GM21723 (cell line): ENCODE results near the gene OTOP3.
A peak's percentile ranks its signal among the peaks of the same experiment; 100 is the strongest.

Experiments used
- ATAC-seq: cut with Tn5 transposase; IDR thresholded peaks from one replicate; pipeline ENCODE4 v1.9.1; 2021; ENCODE audit warnings: mild to moderate bottlenecking, moderate library complexity; ENCODE audit not compliant: unreplicated experiment

Gene OTOP3

DNA sequence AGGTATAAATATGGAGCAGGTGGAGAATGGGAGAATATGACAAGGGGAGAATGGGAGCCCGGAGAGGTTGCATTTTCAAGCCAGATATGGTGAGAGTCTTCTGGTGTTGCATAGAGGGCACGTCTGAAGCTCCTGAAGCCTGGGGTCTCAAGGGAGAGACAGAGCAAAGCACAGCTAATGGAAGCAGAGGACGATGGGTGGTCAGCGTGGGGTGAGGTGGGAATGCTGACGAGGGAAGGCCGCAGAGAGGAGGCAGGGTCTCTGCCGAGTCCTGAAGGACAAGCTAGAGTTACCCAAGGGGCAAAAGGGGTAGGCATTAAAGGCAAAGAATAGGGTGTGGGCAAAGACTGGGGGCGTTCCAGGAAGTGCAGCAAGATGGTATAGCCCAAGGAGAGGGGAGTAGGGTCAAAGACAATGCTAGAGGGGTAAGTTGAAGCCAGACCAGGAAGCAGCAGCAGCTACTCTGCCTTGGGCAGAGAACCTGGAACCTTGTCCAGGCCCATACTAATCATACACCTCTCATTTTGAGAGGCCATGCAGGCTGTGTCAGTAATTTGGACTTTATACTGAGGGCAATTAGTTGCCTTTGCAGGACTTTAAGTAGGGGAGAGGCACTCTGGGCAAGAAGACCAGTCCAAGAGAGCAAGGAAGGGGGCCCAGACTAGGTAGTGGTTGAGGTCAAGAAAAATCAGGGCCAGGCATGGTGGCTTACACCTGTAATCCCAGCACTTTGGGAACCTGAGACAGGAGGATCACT is 2.7 kb downstream of the OTOP3 start:
- ATAC-seq: no peak

DNA sequence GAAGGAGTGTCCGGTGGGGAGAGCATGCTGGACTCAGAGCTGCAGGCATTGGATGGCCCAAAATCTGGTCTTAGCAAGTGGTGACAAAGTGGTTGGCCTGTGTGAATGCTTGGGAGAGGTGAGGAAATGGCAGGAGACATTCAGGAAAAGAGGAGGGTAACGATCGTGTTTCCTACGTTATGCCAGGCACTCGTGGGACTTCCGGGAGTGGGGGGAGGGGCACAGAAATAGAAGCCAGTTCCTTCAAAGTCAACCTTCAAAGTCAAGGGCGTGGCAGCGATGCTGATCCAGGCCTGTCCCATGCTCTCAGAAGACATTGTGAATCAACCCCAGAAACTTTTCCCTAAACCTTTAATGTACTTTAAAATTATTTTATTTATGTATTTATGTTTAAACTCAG is 3.8 kb downstream of the OTOP3 start:
- no peak for ATAC-seq

DNA sequence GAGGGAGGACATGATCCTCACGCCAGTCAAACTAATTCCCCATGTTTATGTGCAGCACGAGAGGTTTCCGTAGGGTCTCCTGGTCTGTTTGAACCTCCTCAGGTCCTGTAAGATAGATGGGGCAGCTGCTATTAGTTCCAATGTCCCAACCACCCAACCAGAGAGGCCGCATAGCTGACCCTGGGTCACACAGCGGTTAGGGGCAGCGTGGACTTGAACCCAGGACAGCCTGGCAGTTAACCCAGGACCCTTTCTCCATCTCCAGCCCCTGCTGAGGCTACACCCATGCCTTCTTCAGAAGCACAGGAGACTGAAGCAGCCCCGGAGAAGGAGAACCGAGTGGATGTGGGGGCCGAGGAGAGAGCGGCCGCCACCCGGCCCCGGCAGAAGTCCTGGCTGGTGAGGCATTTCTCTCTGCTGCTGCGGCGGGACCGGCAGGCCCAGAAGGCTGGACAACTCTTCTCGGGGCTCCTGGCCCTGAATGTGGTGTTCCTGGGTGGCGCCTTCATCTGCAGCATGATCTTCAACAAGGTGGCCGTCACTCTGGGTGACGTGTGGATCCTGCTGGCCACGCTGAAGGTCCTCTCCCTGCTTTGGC is 5.5 kb downstream of the OTOP3 start:
- no peak for ATAC-seq

DNA sequence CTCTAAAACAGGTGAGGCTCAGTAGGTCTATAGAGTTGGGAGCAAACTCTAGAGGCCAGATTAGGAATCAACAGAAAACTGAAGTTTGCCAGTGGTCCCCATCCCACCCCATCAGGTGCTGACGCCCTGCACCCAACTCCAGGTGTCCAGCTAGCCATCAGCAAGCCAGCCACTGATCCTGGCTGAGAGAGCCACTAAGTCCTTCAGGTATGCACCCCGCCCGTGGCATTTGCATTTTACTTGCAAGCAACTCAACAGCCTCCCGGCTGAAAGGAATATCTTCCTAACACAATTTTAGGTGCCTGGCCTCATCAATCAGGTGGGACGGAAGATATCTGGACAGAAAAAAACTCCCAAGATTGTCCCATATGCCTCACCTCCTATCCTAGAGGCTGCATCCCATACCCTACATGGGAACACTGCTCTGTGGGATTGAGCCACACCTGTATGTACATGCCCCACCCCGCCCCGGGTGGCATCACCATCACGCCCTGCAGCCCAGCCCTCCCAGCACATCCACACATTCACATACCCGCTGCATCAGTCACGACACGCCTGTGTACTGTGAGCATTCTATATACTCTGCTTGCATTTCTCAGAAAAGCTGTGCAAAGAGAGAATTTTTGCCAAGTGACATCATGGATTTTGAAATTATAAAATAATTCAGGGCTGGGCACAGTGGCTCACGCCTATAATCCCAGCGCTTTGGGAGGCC is 8.3 kb downstream of the OTOP3 start:
- no peak for ATAC-seq

DNA sequence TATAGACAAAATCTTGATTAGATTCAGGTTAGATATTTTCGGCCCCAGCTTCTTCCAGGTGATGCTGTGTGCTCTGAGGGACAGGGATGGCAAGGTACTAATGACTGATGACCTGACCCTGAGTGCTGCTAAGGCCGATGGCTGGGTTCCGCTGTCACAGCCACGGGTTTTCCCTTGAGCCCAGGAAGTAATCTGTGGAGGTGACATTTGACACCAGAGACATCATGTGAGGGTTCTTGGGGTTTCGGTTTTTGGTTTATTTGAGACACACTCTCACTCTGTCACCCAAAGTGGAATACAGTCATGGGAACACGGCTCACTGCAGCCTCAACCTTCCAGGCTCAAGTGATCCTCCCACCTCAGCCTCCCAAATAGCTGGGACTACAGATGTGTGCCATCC is 9.8 kb downstream of the OTOP3 start:
- ATAC-seq: peak; percentile 69

DNA sequence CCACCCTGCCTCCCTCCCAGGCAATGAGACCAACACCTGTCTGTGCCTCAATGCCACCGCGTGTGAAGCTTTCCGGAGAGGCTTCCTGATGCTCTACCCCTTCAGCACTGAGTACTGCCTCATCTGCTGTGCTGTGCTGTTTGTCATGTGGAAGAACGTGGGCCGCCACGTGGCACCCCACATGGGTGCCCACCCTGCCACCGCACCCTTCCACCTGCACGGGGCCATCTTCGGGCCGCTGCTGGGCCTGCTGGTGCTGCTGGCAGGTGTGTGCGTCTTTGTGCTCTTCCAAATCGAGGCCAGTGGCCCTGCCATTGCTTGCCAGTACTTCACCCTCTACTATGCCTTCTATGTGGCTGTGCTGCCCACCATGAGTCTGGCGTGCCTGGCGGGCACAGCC is 10.9 kb downstream of the OTOP3 start:
- ATAC-seq: no peak

DNA sequence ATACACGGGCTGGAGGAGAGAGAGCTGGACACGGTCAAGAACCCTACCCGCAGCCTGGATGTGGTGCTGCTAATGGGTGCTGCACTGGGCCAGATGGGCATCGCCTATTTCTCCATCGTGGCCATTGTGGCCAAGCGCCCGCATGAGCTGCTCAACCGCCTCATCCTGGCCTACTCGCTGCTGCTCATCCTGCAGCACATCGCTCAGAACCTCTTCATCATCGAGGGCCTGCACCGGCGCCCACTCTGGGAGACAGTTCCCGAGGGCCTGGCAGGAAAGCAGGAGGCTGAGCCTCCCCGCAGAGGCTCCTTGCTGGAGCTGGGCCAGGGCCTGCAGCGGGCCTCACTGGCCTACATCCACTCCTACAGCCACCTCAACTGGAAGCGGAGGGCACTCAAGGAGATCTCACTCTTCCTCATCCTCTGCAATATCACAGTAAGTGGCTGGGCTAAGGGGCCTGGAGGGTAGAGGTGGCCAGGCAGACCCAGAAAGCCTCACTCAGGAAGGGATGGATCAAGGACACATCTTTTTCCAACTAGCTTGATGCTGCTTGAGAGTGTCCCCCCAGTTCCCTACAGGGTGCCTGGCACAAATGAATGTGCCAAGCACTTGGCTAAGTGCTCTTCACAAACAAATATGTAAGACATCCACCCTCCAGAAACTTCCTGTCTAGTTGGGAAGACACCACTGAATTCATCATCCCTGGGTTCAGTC is 11.5 kb downstream of the OTOP3 start:
- no peak for ATAC-seq

DNA sequence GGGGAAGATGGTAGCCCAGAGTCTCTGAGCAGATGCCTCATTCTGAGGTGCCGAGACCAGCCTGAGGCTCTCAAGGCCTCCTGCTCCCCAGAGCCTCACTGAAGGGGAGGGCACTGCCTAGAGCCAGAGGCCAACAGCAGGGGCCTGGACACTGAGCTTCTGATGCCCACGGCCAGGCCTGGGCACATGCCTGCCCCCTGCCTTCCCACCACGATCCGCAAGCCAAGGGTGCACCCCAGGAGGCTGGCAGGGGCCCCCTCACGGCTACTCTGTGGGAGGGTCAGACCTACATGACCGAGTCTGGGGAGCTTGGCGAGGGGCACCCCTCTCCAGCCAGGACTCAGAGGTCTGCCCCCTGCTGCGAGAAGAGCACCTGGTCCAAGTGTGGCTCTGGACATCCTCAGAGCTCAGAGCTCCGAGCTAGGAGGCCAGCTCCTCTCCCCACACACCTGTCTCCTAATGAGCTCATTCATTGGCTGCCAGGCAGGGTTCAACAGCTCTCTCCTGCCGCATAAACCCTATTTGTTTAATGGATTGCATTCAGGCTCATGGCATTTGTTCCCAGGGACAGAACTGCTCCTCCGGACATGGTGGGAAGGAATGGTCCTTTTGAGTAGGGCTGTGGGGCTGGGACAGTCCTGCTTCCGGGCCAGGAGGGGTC is 13.9 kb downstream of the OTOP3 start:
- no peak for ATAC-seq

DNA sequence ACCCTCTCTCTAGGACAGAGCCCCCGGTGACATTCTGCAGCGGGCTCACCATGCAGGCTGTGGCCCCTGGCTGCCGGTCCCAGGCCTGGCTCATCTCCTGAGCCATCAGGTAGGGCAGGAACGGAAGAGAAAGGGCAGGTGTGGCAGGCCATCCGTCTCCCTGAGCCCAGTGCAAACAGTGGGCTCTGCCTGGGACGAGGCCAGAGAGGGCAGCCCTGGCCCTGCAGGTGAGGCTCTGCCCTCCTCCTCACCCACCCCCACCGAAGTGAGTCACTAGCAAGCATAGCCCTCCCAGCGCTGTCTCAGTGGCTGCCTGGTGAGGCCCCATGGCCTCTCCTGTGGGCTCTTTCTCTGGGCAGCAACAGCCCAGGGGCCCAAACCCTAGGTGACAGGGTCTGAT is 14.5 kb downstream of the OTOP3 start:
- no peak for ATAC-seq

DNA sequence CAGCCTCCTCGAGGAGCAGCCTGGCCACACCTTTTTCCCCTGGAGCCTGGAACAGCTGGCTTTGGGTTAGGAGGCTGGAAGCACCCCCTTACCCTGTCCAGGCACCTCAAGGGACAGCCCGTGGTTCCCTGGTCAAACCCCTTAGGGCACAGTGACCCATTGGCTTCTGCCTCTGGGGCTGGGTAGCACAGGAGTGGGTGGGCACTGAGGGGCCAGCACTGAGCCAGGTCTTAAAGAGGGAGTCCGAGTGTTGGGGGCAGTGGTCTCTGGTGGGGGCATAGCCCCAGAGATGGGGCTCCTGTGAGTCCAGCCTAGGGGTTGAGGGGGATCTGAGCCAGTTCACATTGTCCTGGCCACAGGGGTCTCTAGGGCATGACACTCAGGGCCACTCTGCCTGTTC is 15.4 kb downstream of the OTOP3 start:
- no peak for ATAC-seq

DNA sequence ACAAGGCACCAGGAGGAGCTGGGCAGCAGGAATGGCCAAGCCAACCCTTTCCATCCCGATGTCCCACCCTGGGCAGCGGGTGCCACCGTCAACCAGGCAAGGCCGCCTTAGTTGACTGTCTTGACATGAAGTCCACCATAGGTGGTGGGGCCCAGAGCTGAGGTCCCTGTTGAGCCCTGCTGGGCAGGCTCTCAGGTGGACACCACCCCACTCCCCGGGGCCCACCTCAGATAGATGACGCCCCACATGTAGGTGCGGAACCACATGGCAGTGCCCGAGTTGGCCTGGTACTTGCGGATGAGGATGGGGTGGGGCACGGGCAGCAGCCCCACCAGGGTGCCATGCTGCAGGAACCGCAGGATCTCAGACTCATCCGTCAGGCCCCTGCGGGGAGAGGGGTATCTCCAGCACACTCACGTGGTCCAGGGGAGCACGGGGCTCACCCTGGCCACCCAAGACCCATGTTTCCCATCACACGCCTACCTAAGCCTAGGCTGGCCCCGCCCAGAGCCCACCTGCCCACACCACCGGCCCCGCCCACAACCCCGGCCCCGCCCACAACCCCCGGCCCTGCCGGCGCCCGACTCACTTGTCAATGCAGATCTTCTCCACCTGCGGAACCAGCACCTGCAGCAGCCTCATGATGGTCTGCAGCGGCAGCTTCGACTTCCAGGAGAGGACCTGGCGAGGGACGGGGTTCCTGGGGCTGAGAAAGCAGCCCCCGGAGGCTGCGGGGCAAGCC is 16.2 kb downstream of the OTOP3 start:
- ATAC-seq: no peak

DNA sequence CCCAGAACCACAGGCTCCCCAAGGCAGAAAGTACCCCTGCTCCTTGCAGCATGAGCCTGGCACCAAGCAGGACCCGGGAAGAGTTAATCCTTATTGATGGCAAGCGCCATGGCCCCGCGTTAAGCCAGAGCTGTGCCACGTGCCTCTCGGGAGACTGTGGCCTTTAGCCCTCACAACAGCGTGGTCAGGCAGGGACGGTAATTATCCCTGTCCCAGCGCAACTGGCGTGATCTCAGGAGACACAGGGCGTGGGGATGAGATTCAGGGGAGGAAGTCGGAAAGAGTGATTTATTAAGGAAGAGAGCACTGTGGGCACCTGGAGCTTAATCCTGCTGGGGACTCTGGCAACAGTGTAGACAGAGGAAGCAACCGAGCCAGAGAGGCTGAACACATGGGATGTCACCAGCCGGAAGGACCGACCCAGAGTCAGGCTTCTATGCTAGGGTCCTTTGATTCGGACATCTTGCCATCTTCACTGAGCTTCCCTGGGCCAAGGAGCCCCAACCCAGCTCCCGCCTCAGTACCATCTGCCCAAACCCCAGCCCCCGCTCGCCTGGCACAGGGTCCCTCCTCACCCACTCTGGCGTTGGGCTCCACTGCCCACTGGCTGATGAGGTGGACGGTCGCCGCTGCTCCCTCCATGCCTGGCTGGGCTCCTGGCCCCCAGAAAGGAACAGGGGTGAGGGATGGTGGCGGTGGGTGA is 16.9 kb downstream of the OTOP3 start:
- ATAC-seq: no peak

DNA sequence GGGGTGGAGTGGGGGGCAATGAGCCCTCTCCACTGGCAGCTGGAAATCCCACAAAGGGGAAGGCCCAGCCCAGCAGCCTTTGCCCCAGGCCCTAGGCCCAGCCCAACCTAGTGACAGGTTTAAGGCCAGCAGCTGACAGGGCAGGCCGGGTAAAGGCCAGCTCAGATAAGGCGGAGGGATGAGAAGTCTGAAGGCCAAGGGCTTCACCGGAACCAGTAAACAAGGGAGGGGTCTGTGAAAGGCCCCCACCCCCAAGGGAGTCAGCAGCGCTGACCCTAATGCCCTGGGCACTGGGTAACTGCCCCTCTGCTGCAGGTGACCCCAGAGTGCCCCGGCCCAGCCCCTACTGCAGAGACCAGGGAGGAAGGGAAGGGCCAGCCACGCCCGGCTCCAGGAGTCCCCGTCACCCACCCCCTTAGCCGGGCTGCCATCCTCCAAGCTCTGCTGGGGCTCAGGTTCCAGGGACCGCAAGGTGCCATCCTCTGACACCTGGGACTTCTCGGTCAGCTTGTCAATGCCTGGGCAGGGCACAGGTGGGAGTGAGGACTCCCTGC is 17.5 kb downstream of the OTOP3 start:
- no peak for ATAC-seq

DNA sequence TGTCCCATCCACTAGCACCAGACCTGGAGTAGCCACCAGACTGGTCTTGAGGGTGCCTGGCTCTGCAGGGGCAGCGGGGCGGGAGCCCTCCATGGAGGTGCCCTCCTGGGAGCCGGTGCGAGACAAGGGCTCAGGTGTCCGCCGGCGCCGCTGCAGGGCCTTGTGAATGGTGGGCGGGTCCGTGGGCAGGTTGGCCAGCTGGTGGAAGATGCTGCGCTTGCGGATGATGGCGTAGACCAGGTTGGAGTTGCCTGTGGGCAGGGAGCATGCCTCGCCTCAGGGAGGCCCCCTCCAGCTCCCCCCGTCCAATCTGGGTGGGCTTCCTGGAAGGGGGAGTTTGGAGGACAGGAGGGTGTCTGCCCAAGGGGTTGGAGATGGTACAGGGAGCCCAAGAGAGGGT is 18.4 kb downstream of the OTOP3 start:
- ATAC-seq: no peak

DNA sequence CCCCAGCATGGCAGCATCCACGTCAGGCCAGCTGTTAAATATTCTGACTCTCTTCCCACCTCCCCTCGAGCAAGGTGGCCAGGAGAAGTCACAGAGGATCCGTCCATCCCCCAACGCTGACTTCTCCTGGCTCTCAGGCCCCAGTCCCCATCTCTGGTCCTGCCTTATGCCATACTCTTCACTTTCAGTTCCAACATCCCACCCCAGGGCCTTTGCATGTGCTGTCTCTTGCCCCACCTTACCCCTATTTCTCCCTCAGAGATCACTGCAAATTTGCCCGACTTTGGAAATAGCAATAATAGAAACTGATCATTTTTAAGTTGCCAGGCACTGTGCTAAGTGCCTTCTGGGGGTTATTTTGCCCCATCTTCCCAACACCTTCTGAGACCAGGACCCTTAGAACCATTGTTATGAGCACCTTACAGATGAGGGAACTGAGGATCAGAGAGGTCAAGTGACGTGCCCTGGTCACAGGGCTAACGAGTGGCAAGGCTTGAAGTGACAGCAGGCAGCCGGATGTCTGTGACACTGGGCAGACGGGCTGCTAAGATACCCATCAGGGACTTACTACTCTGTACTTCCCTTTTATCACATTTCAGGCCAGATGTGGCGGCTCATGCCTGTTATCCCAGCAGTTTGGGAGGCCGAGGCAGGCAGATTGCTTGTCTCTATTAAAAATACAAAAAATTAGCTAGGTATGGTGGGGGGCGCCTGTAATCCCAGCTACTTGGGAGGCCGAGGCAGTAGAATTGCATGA is 19.1 kb downstream of the OTOP3 start:
- no peak for ATAC-seq

DNA sequence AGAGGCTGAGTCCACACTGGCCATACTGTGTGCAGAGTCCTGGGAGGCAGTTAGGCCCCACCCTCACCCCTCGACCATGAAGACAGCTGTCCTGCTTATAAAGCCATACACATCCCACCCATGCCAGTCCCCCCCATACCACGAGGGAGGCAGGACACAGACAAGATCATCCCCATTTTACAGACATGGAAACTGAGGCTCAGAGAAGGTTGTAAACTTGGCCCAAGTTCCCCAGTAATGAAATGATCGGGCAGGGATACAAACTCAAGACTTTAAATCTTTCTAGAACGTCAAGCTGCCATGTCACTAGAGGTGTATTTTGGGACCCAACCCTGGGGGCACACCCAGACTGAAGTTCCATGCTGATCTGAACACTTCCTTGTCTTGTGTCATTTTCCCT is 20.4 kb downstream of the OTOP3 start:
- ATAC-seq: no peak

DNA sequence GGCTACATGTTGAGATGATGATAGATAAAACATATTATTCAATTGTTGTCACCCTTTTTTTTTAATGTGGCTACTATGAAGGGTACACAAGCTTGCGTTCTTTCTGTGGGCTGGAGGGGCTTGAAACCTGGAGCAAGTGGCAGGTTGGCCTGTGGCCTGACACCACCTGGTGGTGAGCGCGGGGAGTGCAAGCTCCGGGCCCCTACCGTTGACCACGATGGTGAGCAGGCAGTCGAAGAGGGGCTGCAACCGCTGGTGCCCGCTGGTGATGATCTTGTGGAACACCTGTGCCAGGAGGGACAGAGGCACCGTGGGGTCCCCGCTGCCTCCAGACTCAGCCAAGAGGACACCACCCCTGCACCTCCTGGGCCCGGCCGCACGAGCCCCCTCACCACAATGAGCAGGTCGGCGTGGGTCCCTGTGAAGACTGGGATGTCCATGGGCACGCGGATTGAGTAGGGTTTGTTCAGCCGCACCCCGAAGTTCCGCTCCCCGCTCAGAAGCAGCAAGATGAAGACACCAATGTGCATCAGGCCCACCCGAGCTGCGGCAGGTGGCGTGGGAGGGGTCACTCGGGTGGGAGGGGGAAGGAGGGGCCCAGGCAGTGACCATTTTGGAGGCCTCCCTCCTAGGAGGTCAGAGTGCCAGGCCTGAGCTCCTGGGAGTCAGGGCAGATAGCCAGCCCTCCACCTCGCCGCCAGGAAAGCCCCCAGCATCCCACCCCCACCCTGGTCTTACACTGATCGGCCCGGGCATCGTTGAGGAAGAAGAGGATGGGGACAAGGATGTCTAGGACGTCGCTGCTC is 22.4 kb downstream of the OTOP3 start:
- no peak for ATAC-seq
